PC-3 (cell line): Measurements from ENCODE around the gene PARP3. TPM values are rescaled to one million over a fixed set of nuclear protein-coding genes. Genes with fewer than 3 reads are reported as not detected.

ENCODE experiments used
- ATAC-seq: fragments of 200-7000 bp; cut with Tn5 transposase; 2 replicates; pipeline ENCODE4 v1.9.1; 2020; ENCODE audit warnings: mild to moderate bottlenecking, moderate library complexity
- BruUV-seq: library from RNA; stranded (reverse); fragments of 400-500 nt; replicated peaks from 2 replicates; lab custom pipeline; 2021; lab: Mats Ljungman, UMichigan
- CTCF ChIA-PET: fragments of 300-600 bp; sonication (Branson Sonifier 250); formaldehyde crosslinking; loops from one replicate; lab custom pipeline; 2022; ENCODE audit warnings: antibody characterized with exemption; lab: Charles Lee
- POLR2A ChIA-PET: fragments of 300-600 bp; sonication (Branson Sonifier 250); formaldehyde crosslinking; loops from one replicate; lab custom pipeline; 2022; ENCODE audit warnings: antibody characterized with exemption; ENCODE audit not compliant: unreplicated experiment; lab: Charles Lee
- DNase-seq: peaks from one replicate; pipeline ENCODE4 v3.0.0-alpha.2; 2015
- H2AFZ ChIP-seq: fragments of 300-600 bp; sonication (generic); 2 replicates; pipeline ENCODE4 v1.6.0; 2016; ENCODE audit warnings: antibody characterized with exemption, low read length
- H3F3A ChIP-seq: fragments of 300-600 bp; sonication (generic); one replicate; pipeline ENCODE4 v1.6.0; 2017; ENCODE audit warnings: antibody characterized with exemption, low read length, control low read depth, mild to moderate bottlenecking; ENCODE audit not compliant: unreplicated experiment
- H3K27ac ChIP-seq: fragments of 300-600 bp; sonication (generic); 2 replicates; pipeline ENCODE4 v1.5.1; 2016; ENCODE audit warnings: mild to moderate bottlenecking, low read length
- H3K27me3 ChIP-seq: fragments of 300-600 bp; sonication (generic); 2 replicates; pipeline ENCODE4 v1.6.1; 2016; ENCODE audit warnings: low read length, mixed read lengths
- H3K36me3 ChIP-seq: fragments of 300-600 bp; sonication (generic); 2 replicates; pipeline ENCODE4 v1.6.1; 2016; ENCODE audit warnings: low read depth, mixed run types, low read length, mixed read lengths
- H3K4me1 ChIP-seq: fragments of 300-600 bp; sonication (generic); 2 replicates; pipeline ENCODE4 v1.5.1; 2016; ENCODE audit warnings: low read length; ENCODE audit not compliant: insufficient read depth
- H3K4me2 ChIP-seq: fragments of 300-600 bp; sonication (generic); 2 replicates; pipeline ENCODE4 v1.6.0; 2016; ENCODE audit warnings: low read length
- H3K4me3 ChIP-seq: fragments of 300-600 bp; sonication (generic); 2 replicates; pipeline ENCODE4 v1.5.1; 2016; ENCODE audit warnings: mild to moderate bottlenecking, low read length, mixed read lengths
- H3K79me2 ChIP-seq: fragments of 300-600 bp; sonication (generic); 2 replicates; pipeline ENCODE4 v1.6.1; 2017; ENCODE audit warnings: low read length, mixed read lengths
- H3K9ac ChIP-seq: fragments of 300-600 bp; sonication (generic); 2 replicates; pipeline ENCODE4 v1.6.0; 2016; ENCODE audit warnings: mild to moderate bottlenecking, low read length
- H3K9me2 ChIP-seq: fragments of 300-600 bp; sonication (generic); replicated peaks from 2 replicates; pipeline ENCODE4 v1.6.1; 2016; ENCODE audit warnings: mixed run types, low read length, mixed read lengths
- H3K9me3 ChIP-seq: fragments of 300-600 bp; sonication (generic); 2 replicates; pipeline ENCODE4 v1.6.1; 2016; ENCODE audit warnings: low read length, mixed read lengths
- H4K20me1 ChIP-seq: fragments of 300-600 bp; sonication (generic); 2 replicates; pipeline ENCODE4 v1.6.1; 2016; ENCODE audit warnings: low read length, mixed read lengths
- CTCF ChIP-seq: fragments of 300-600 bp; sonication (generic); conservative IDR thresholded peaks from 2 replicates; pipeline ENCODE4 v1.5.1; 2017; ENCODE audit warnings: antibody characterized with exemption, low read depth, mild to moderate bottlenecking, low read length
- EZH2 ChIP-seq: fragments of 300-600 bp; sonication (generic); IDR thresholded peaks from one replicate; pipeline ENCODE4 v1.6.1; 2017; ENCODE audit warnings: antibody characterized with exemption, mild to moderate bottlenecking, low read length; ENCODE audit not compliant: unreplicated experiment
- EZH2phosphoT487 ChIP-seq: fragments of 300-600 bp; sonication (generic); IDR thresholded peaks from 2 replicates; pipeline ENCODE4 v1.6.1; 2018; ENCODE audit warnings: mild to moderate bottlenecking, antibody characterized with exemption, low read length, borderline replicate concordance
- intact Hi-C: fragments of 100-400 bp; cut with micrococcal nuclease; formaldehyde crosslinking; loops from 2 replicates; pipeline ENCODE4 v1.9.0; 2023
- total RNA-seq: library from RNA; depleted of rRNA; stranded (reverse); fragments of >200 nt; gene quantifications from 2 replicates; pipeline ENCODE4 v1.2.3, GENCODE V29; 2014

PARP3 gene
- total RNA-seq, 1 experiment from 2014 or later, result 19.3 TPM

DNA sequence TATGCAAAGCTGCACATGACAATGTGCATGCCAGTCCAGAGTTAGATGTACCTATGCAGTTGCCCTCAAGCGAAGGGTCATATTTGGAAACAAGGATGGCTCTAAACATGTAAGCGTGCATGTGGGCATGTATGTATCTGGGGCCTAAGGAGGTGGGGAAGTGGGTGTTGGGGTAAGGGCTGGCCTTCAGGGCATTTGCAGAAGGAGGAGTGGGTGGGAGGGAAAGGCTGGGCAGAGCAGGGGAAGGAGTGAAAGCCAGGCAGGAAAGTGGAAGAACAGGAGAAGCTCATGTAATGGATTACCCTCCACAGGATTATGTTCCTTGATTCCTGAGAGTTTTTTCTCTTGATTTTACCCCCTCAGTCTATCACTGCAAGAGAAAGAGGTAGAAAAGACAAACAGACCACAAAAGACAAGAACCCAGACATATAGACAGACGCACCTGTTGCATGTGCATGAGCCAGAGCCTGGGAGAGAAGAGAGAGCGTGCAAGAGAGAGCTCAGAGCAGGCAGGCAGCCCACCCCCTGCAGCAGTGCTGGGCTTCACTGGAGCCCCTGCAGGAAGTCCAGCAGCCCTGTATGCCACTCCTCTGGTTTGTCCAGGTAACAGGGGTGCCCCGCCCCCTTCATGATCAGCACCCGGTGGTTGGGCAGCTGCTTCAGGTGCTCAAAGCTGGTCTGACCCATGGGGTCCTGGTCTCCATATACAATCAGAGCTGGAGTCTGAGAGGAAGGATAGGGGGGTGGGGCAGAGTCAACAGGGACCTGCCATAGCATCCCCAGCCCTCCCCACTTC lies 26.9 kb downstream of the PARP3 start:
- H3K27ac ChIP-seq, result no peak overlapping the region

GRCh38 chr3:51969841-51970240 lies 27.7 kb downstream of the PARP3 start:
- DNase-seq (no peak), ATAC-seq (no peak)
- peaks cover 30% of the 10 kb centered on the region for H3K4me1 ChIP-seq
- no peak overlapping the region for H3K27ac ChIP-seq
- no peak overlapping the region for H3K9ac ChIP-seq
- TF ChIP-seq CTCF (no peak), EZH2 (no peak), EZH2phosphoT487 (no peak)
- H3K4me2 ChIP-seq, result no peak overlapping the region
- intact Hi-C loops, result no loop called here
- no peak overlapping the region for H2AFZ ChIP-seq
- POLR2A ChIA-PET, result no interaction called here
- H3F3A ChIP-seq, result no peaks in the 10 kb centered on the region
- no peaks in the 10 kb centered on the region for H4K20me1 ChIP-seq
- H3K27me3 ChIP-seq, result no peaks in the 10 kb centered on the region
- no peak overlapping the region for H3K4me3 ChIP-seq
- no peaks in the 10 kb centered on the region for H3K9me3 ChIP-seq
- no peaks in the 10 kb centered on the region for H3K9me2 ChIP-seq
- H3K79me2 ChIP-seq, result peaks cover 36% of the 10 kb centered on the region
- H3K36me3 ChIP-seq, result no peaks in the 10 kb centered on the region
- BruUV-seq, result no TSS peak
- CTCF ChIA-PET, result interaction anchor here (0.7 to 1.1 kb wide), 2 partner anchors 13 to 28 kb away, joined by 3 read pairs; partner anchors contain the start of genes ACY1 and RRP9

More for the DNA sequence above, 26.9 kb downstream of the PARP3 start:
- ChIA-PET POLR2A (no interaction called here), CTCF (interaction anchor here (0.7 to 1.1 kb wide), 2 partner anchors 14 to 28 kb away, joined by 3 read pairs; partner anchors contain the start of genes ACY1 and RRP9)
- peaks cover 34% of the 10 kb centered on the region for H3K79me2 ChIP-seq
- no peaks in the 10 kb centered on the region for H3K27me3 ChIP-seq
- H4K20me1 ChIP-seq, result no peaks in the 10 kb centered on the region
- no peak for DNase-seq
- no peaks in the 10 kb centered on the region for H3F3A ChIP-seq
- H3K9ac ChIP-seq, result no peak overlapping the region
- no peaks in the 10 kb centered on the region for H3K9me3 ChIP-seq
- intact Hi-C loops, result no loop called here
- no peak overlapping the region for H2AFZ ChIP-seq
- no TSS peak for BruUV-seq
- no peak overlapping the region for H3K4me2 ChIP-seq
- H3K36me3 ChIP-seq, result no peaks in the 10 kb centered on the region
- no peak for TF ChIP-seq EZH2phosphoT487
- no peak for TF ChIP-seq CTCF
- TF ChIP-seq EZH2, result no peak
- H3K9me2 ChIP-seq, result no peaks in the 10 kb centered on the region
- H3K4me3 ChIP-seq, result no peak overlapping the region
- H3K4me1 ChIP-seq, result peaks cover 22% of the 10 kb centered on the region
- ATAC-seq, result no peak
